Stimulated activated CD4-positive, alpha-beta T cell treated with anti-CD3 and anti-CD28 coated beads, Interleukin-12 subunit alpha, Interleukin-12 subunit beta, amount 100 ng/mL, for 4 hours (primary cell): ENCODE measurements around the gene ZDHHC17.
A peak's percentile ranks its signal among the peaks of the same experiment; 100 is the strongest.

Experiments
- DNase-seq: peaks from one replicate; pipeline ENCODE4 v3.0.0-alpha.2; 2020

Gene ZDHHC17

GRCh38 chr12:76879710-76880518, 116.0 kb downstream of the ZDHHC17 start:
- no peak for DNase-seq

DNA sequence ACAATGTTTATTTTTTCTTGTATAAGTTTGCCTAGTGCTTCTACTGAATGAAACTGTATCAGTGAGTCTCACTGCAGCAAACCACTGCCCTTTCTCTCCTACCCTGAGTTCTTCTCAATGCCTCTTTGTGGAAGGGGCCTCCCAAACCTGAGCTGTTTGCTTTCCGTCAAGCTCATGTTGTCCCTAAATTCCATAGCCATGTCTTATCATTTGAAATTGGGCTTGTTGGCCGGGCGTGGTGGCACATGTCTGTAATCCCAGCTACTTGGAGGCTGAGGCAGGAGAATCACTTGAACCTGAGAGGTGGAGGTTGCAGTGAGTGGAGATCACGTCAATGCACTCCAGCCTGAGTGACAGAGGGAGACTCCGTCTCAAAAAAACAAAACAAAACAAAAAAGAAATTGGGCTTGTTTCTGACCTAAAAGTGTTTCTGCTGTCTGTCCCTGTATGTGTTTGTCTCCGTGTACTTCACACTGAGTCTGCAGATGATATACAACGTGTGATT, 116.7 kb downstream of the ZDHHC17 start:
- no peak for DNase-seq

- no peak for DNase-seq
Measured at GRCh38 chr12:76881142-76881541, 117.2 kb downstream of the ZDHHC17 start.

DNA sequence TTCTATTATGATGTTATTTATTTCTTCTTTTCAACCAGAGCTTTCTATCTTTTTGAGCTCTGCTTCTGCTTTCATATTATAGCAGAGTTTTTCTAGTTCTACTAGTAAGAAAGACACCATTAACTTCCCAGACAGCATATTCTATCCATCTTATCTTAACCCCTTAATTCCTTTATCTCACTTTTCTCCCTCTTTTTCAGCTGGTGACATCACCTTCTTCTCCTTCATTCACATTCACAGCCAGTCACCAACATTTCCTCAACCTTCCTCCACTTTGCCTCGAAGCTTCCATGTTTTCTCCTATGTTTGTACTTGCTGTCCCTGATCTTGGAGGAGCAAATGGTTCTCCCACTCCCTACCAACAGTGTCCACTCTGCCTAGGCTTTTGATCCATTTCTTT, 118.5 kb downstream of the ZDHHC17 start:
- DNase-seq = no peak

- no peak for DNase-seq
Measured at GRCh38 chr12:76883151-76883550, 119.2 kb downstream of the ZDHHC17 start.

DNA sequence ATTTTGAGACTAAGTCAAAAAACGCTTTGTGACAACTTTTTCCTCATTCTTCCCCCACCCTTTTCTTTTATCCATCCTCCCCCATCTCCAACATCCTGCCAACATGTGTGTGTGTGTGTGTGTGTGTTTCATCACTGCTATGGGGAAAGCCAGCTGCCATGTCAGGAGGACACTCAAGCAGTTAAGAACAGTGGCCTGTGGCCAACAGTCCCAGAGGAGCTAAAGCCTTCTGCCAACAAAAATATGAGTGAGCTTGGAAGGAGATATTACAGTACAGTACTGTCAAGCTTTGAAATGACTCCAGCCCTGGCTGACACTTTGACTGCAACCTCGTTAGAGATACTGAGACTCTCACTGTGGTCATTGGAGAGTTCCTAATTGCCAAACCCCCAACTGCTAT, 119.9 kb downstream of the ZDHHC17 start:
- no peak for DNase-seq

DNA sequence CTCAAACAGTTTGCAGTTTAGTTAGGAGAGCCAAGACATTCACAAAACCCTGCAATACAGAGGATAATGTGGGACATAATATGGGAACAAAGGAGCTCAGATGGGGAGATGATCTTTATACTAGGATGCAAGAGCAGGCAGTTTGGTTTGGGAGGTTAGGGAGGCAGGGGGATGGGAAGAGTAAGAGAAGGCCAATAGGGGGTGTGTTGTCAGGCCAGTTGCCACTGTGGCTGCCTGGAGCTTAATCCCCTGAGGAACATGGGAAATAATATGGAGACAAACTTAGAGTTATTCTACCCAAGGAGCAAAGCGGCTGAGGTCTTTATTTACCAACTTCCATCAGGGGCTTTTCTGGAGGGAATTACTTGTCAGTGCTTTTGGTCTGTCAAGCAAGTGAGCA, 124.9 kb downstream of the ZDHHC17 start:
- DNase-seq = no peak

DNA sequence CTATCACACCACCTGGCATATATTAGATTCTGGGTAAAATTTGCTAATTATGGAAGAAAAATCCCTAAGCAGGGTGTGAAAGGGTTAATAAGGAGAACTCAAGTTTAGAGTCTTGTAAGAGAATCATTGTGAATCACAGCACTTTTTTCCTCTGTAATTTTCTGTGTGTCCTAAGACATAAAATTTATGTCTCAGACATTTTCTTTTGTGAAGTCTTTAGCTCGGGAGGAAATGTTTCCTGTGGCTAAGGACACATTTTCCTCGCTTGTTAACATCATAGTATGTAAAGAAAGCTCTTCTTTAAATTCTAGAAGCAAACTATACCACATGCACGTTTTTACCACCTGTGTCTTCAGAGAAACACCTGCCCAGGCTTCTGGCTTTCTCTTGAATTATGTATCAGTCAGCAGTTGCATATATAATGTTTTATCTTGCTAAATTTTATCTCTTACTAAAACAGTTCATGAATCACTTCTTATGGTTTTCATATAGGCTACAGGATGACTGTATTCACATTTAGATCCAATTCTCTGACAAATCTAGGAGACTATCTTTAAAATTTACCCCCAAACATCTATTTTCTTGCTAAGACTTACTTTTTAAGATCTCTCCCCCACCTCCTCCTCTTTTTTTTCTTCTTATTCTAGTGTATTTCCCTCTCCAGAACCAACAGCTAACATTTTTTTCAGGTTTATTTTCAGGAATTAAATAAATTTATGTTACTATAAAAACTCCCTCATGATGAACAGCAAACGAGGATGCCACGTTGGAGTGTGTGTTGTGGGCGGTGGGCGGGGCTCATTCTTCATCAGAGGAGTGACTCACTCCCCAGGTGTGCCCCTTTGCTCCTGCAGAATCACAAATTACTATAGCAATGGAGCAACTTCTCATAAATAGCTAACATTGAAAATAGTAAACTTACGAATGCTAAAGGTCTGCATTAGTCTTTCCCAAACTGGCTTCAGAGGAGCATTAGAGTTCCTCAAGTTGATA, 126.5 kb downstream of the ZDHHC17 start:
- peak; percentile 62 for DNase-seq

DNA sequence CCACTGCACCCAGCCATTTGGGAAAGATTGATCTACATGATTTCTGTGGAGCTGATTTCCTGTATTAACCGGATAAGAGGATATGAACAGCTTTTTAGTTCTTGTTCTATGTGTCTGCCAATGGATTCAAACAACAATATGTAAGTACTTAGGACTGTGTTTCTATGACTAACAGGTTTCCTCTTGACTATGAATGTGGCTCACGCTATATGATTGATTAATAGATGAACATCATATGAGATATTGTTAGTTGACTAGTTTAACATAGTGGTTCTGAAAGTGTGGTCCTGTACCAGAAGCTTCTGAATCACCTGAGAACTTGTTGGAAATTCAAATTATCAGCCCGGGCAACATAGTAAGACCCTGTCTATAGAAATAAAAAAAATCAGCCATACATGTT, 127.7 kb downstream of the ZDHHC17 start:
- DNase-seq = no peak

GRCh38 chr12:76895796-76896195, 131.9 kb downstream of the ZDHHC17 start:
- DNase-seq = no peak

DNA sequence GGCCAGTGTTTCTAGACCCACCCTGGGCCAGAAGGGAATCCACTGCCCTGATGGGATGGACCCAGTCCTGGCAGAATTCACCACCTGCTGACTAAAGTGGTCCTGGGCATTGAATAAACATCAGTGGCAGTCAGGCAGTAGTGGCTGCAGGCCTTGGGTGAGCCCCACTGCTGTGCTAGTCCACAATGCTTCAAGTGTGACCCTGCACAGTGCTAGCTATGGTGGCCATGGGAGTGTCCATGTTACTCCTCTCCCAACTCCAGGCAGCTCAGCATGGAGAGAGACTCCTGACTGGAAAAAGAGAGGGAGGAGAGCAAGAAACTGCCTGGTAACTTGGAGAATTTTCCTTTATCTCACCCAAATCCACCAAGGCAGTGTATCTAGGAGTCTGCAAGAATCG, 132.4 kb downstream of the ZDHHC17 start:
- DNase-seq = no peak

GRCh38 chr12:76898442-76898841, 134.5 kb downstream of the ZDHHC17 start:
- no peak for DNase-seq

- DNase-seq = no peak
Measured at GRCh38 chr12:76899522-76899921, 135.6 kb downstream of the ZDHHC17 start.

GRCh38 chr12:76901628-76902380, 137.9 kb downstream of the ZDHHC17 start:
- DNase-seq = no peak
